Dendritic cell treated with granulocyte-macrophage colony-stimulating factor and Interleukin-4, amounts not matched to agents 40 ng/mL and 50 ng/mL, for 4 days (primary cell): Measurements from ENCODE around the gene NAGS.

Experiments
- H3K27ac Mint-ChIP-seq: one replicate; pipeline ENCODE4 v1.8.0; 2022; ENCODE audit warnings: mild to moderate bottlenecking, mixed read lengths
- H3K27me3 Mint-ChIP-seq: one replicate; pipeline ENCODE4 v1.8.0; 2022; ENCODE audit warnings: mild to moderate bottlenecking, mixed read lengths
- H3K36me3 Mint-ChIP-seq: one replicate; pipeline ENCODE4 v1.8.0; 2022; ENCODE audit warnings: low read depth, mixed read lengths
- H3K4me1 Mint-ChIP-seq: one replicate; pipeline ENCODE4 v1.8.0; 2022; ENCODE audit warnings: low read depth, mixed read lengths
- H3K4me3 Mint-ChIP-seq: one replicate; pipeline ENCODE4 v1.8.0; 2022; ENCODE audit warnings: mild to moderate bottlenecking, moderate library complexity, mixed read lengths
- H3K9me3 Mint-ChIP-seq: one replicate; pipeline ENCODE4 v1.8.0; 2022; ENCODE audit warnings: mixed read lengths
- intact Hi-C: fragments of 100-400 bp; cut with micrococcal nuclease; formaldehyde crosslinking; loops from one replicate; pipeline ENCODE4 v1.15.0; 2022

Gene NAGS

GRCh38 chr17:43976963-43977837 is 27.2 kb upstream of the NAGS start:
- Mint-ChIP-seq H3K36me3 (no peaks in the 10 kb centered on the region), H3K27ac (no peak overlapping the region)
- intact Hi-C loops: no loop called here

GRCh38 chr17:43978078-43978477 is 26.3 kb upstream of the NAGS start:
- Mint-ChIP-seq H3K27ac (no peak overlapping the region), H3K36me3 (no peaks in the 10 kb centered on the region), H3K4me3 (no peak overlapping the region), H3K27me3 (peaks cover 47% of the 10 kb centered on the region), H3K4me1 (no peaks in the 10 kb centered on the region), H3K9me3 (no peaks in the 10 kb centered on the region)
- intact Hi-C loops: no loop called here

More at GRCh38 chr17:43976963-43977837, 27.2 kb upstream of the NAGS start:
- Mint-ChIP-seq H3K4me1 (no peaks in the 10 kb centered on the region), H3K4me3 (no peak overlapping the region), H3K9me3 (no peaks in the 10 kb centered on the region), H3K27me3 (peaks cover 39% of the 10 kb centered on the region)

DNA sequence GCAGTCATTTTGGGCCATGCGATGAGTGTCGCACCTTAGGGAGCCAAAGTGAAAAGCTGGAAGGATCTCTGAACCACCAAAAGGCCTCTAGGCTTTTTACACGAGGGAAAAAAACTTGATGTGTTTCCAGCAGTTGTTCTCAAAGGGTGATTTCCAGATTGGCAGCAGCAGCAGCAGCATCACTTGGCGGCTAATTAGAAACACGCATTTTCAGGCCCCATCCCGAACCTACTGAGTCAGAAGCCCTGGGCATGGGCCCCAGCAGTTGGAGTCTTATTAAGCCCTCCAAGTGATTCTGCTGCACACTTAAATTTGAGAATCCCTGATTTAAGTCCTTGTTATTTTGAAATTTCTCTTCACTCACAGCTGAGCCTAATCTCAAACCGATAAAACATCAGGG is 25.4 kb upstream of the NAGS start:
- Mint-ChIP-seq H3K27ac (no peak overlapping the region), H3K36me3 (no peaks in the 10 kb centered on the region), H3K4me1 (no peaks in the 10 kb centered on the region), H3K27me3 (peaks cover 55% of the 10 kb centered on the region), H3K4me3 (no peak overlapping the region), H3K9me3 (no peaks in the 10 kb centered on the region)
- intact Hi-C loops: no loop called here

- Mint-ChIP-seq H3K36me3 (no peaks in the 10 kb centered on the region), H3K27ac (no peak overlapping the region), H3K4me1 (no peaks in the 10 kb centered on the region), H3K9me3 (no peaks in the 10 kb centered on the region), H3K4me3 (no peak overlapping the region), H3K27me3 (peaks cover 57% of the 10 kb centered on the region)
- intact Hi-C loops: no loop called here
Observed at GRCh38 chr17:43979671-43980070, 24.8 kb upstream of the NAGS start.

DNA sequence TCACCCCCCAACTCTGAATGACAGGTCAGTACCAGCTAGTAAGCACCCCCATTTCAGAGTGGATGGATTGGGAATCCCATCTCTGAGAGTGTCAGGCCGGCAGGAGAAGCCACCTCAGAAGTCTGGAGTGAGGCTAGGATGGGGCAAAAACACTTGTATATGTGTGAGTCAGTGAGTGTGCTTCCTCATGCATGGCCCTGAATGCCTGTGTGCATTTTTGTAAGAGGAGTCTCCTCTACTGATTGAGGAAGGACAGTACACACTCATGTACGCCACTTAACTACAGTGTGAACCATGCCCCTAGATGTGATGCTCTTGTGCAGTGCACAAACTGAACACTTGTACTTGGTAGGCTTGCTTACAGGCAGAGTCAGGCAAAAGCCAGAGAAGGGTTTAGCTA is 22.3 kb upstream of the NAGS start:
- no peaks in the 10 kb centered on the region for H3K4me1 Mint-ChIP-seq
- intact Hi-C loops: no loop called here
- H3K27me3 Mint-ChIP-seq: peaks cover 72% of the 10 kb centered on the region
- H3K27ac Mint-ChIP-seq: no peak overlapping the region
- no peaks in the 10 kb centered on the region for H3K9me3 Mint-ChIP-seq
- no peaks in the 10 kb centered on the region for H3K36me3 Mint-ChIP-seq
- H3K4me3 Mint-ChIP-seq: no peak overlapping the region

DNA sequence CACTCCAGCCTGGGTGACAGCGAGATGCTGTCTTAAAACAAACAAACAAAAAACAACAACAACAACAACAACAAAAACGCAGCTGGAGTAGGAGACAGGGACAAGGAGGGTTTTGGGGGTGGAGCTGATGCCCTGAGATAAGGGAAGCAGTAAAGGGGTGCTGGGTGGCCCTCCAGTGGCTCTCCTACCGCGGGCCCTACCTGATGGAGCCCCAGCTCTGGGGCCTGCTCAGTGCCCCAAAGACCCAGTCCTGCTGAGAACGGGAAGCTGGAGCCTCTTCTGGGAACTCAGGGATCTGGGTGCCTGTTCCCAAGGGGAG is 21.3 kb upstream of the NAGS start:
- H3K36me3 Mint-ChIP-seq: no peaks in the 10 kb centered on the region
- no peaks in the 10 kb centered on the region for H3K4me1 Mint-ChIP-seq
- no peaks in the 10 kb centered on the region for H3K9me3 Mint-ChIP-seq
- no peak overlapping the region for H3K27ac Mint-ChIP-seq
- intact Hi-C loops: no loop called here
- H3K4me3 Mint-ChIP-seq: no peak overlapping the region
- H3K27me3 Mint-ChIP-seq: peaks cover 74% of the 10 kb centered on the region

- no peak overlapping the region for H3K4me3 Mint-ChIP-seq
- no peaks in the 10 kb centered on the region for H3K36me3 Mint-ChIP-seq
- H3K4me1 Mint-ChIP-seq: no peaks in the 10 kb centered on the region
- intact Hi-C loops: no loop called here
- H3K27ac Mint-ChIP-seq: no peak overlapping the region
- H3K27me3 Mint-ChIP-seq: peaks cover 72% of the 10 kb centered on the region
- no peaks in the 10 kb centered on the region for H3K9me3 Mint-ChIP-seq
Observed at GRCh38 chr17:43983515-43984411, 20.7 kb upstream of the NAGS start.

DNA sequence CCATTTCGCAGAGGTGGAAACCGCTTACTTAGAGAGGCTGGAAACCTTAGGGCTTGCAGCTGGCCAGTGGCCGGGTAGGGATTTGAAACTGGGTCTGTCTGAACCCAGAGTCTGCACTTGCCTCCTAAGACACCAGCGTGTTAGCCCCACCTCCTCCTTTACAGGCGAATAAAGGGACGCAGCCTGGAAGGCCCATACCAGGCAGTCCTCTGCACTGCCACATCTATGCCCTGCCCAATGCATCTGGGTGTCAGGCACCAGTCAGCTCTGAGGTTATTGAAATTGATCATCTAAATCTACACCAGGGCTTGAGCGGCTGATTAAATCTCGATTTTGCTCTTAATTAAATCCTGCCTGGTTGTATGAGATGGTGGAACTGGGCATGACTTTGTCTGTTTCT is 19.9 kb upstream of the NAGS start:
- no peaks in the 10 kb centered on the region for H3K9me3 Mint-ChIP-seq
- H3K36me3 Mint-ChIP-seq: no peaks in the 10 kb centered on the region
- no peak overlapping the region for H3K4me3 Mint-ChIP-seq
- intact Hi-C loops: no loop called here
- no peak overlapping the region for H3K27ac Mint-ChIP-seq
- peaks cover 71% of the 10 kb centered on the region for H3K27me3 Mint-ChIP-seq
- no peaks in the 10 kb centered on the region for H3K4me1 Mint-ChIP-seq

GRCh38 chr17:43986225-43986981 is 18.0 kb upstream of the NAGS start:
- no peaks in the 10 kb centered on the region for H3K4me1 Mint-ChIP-seq
- H3K9me3 Mint-ChIP-seq: no peaks in the 10 kb centered on the region
- H3K4me3 Mint-ChIP-seq: no peak overlapping the region
- intact Hi-C loops: no loop called here
- H3K27ac Mint-ChIP-seq: no peak overlapping the region
- H3K27me3 Mint-ChIP-seq: peaks cover 68% of the 10 kb centered on the region
- H3K36me3 Mint-ChIP-seq: no peaks in the 10 kb centered on the region

DNA sequence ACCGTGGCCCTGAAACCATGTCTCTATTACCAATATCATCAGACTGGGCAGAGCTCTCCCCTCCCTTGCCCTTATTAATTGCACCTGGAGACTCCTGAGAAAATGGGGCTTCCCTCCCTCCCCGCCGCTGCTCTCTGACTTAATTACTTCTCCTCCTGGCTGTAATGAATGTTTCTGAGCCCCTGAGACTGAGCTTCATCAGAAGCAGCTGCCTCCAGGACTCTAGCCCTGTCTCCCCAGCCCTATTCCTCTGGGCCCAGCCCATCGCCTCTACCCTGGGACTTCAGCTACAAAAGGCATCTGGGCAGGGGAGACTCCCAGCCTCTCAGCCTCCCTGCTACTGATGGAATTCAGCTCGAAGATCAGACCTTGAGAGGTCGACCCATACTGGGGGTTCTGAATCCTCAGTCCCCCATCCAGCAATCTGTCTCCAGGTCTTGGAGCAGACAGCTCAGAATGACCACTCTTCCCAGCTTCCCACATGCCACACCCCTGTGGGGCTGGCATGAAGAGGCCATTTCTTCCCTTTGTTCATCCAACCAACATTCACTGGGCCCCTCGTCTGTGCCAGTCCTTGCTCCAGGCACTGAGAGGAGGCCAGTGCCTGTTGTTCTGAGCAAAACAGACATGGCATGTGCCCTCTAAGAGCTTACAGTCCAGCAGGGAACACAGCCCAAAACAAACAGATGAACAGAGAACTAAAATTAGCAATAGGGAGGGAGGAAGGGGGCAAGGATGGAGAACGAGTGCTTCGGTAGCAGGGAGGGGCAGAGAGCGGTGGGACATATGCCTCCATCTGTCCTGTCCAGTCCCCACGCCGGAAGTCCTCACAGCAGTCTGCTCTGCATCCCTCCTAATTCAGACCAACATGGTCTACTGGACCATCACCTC is 17.0 kb upstream of the NAGS start:
- H3K27me3 Mint-ChIP-seq: peaks cover 62% of the 10 kb centered on the region
- H3K4me3 Mint-ChIP-seq: no peak overlapping the region
- intact Hi-C loops: no loop called here
- no peak overlapping the region for H3K27ac Mint-ChIP-seq
- no peaks in the 10 kb centered on the region for H3K4me1 Mint-ChIP-seq
- no peaks in the 10 kb centered on the region for H3K36me3 Mint-ChIP-seq
- H3K9me3 Mint-ChIP-seq: no peaks in the 10 kb centered on the region

DNA sequence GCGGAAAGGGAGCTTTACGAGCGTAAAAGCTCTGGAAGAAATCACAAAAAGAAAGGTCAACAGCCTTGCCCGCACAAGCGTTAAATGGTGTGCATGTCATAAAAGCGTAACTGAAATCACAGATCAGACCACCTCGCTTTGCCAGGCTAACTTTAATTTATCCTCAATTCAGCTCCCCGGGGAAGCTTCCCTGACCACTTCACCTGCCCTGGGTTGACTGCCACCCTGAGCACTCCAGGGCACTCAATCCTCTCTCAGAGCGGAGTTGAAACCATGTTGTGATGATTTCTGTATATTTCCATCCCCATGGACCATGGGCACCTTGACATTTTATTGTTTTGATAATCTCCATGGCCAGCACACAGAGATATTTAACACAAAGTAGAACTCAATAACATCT is 16.1 kb upstream of the NAGS start:
- Mint-ChIP-seq H3K4me3 (no peak overlapping the region), H3K36me3 (no peaks in the 10 kb centered on the region), H3K4me1 (no peaks in the 10 kb centered on the region), H3K9me3 (no peaks in the 10 kb centered on the region), H3K27me3 (peaks cover 61% of the 10 kb centered on the region), H3K27ac (no peak overlapping the region)
- intact Hi-C loops: no loop called here

DNA sequence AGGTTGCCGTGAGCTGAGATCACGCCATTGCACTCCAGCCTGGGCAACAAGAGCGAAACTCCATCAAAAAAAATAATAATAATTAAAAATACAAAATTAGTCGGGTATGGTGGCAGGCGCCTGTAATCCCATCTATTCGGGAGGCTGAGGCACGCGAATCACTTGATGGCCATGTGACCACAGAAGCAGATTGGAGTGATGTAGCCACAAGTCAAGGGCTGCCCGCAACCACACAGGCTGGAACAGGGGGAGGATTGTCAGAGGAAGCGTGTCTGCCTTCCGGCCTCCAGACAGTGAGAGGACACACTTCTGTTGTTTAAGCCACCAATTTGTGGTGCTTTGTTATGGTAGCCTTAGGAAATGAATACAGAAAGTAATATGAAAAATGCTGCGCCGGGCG is 11.8 kb upstream of the NAGS start:
- H3K4me3 Mint-ChIP-seq: no peak overlapping the region
- no peak overlapping the region for H3K27ac Mint-ChIP-seq
- intact Hi-C loops: no loop called here

More for the DNA sequence above, 11.8 kb upstream of the NAGS start:
- H3K4me1 Mint-ChIP-seq: peaks cover 8% of the 10 kb centered on the region
- peaks cover 26% of the 10 kb centered on the region for H3K27me3 Mint-ChIP-seq
- H3K36me3 Mint-ChIP-seq: no peaks in the 10 kb centered on the region
- H3K9me3 Mint-ChIP-seq: no peaks in the 10 kb centered on the region
